Stimulated activated CD8-positive, alpha-beta memory T cell treated with anti-CD3 and anti-CD28 coated beads, Interleukin-4, amount 100 ng/mL, for 48 hours (primary cell): ENCODE data around the gene CEP72.
A peak's percentile ranks its signal among the peaks of the same experiment; 100 is the strongest.
"Not testable (repeated sequence)": the region's sequence is repeated elsewhere in the genome, so short reads cannot be mapped to it uniquely, and the experiment has no call there.

ENCODE experiments used
- DNase-seq: peaks from one replicate; pipeline ENCODE4 v3.0.0-alpha.2; 2020

Gene CEP72

GRCh38 chr5:620152-620551, 8.0 kb downstream of the CEP72 start:
- peak; percentile 6 for DNase-seq

GRCh38 chr5:620586-621180, 8.5 kb downstream of the CEP72 start:
- peak; percentile 18 for DNase-seq

- DNase-seq, result no peak
Measured at GRCh38 chr5:621341-621761, 9.2 kb downstream of the CEP72 start.

GRCh38 chr5:622359-622758, 10.2 kb downstream of the CEP72 start:
- no peak for DNase-seq

- DNase-seq, result no peak
Measured at GRCh38 chr5:622946-623522, 10.9 kb downstream of the CEP72 start.

- no peak for DNase-seq
Measured at GRCh38 chr5:623531-623930, 11.4 kb downstream of the CEP72 start.

GRCh38 chr5:624118-624950, 12.2 kb downstream of the CEP72 start:
- no peak for DNase-seq

GRCh38 chr5:624951-625230, 12.8 kb downstream of the CEP72 start:
- no peak for DNase-seq

GRCh38 chr5:625516-625915, 13.4 kb downstream of the CEP72 start:
- no peak for DNase-seq

- no peak for DNase-seq
Measured at GRCh38 chr5:626850-627249, 14.7 kb downstream of the CEP72 start.

GRCh38 chr5:627840-628239, 15.7 kb downstream of the CEP72 start:
- no peak for DNase-seq

- DNase-seq, result not testable (repeated sequence)
Measured at GRCh38 chr5:628351-629205, 16.4 kb downstream of the CEP72 start.

- no peak for DNase-seq
Measured at GRCh38 chr5:633501-633955, 21.4 kb downstream of the CEP72 start.

GRCh38 chr5:634191-634590, 22.1 kb downstream of the CEP72 start:
- no peak for DNase-seq

- no peak for DNase-seq
Measured at GRCh38 chr5:635306-636055, 23.3 kb downstream of the CEP72 start.

GRCh38 chr5:636951-637350, 24.8 kb downstream of the CEP72 start:
- no peak for DNase-seq

GRCh38 chr5:637581-638450, 25.7 kb downstream of the CEP72 start:
- no peak for DNase-seq

- DNase-seq, result no peak
Measured at GRCh38 chr5:638501-639252, 26.5 kb downstream of the CEP72 start.

GRCh38 chr5:639253-639530, 27.1 kb downstream of the CEP72 start:
- DNase-seq, result no peak

- no peak for DNase-seq
Measured at GRCh38 chr5:639584-640213, 27.6 kb downstream of the CEP72 start.
